GM18519 (cell line): ENCODE data around the gene SIL1.

ENCODE experiments used
- ATAC-seq: cut with Tn5 transposase; IDR thresholded peaks from one replicate; pipeline ENCODE4 v1.9.1; 2021; ENCODE audit warnings: mild to moderate bottlenecking, moderate library complexity; ENCODE audit not compliant: unreplicated experiment, low FRiP score

SIL1 gene

GRCh38 chr5:138998521-138998920, 199.6 kb downstream of the SIL1 start:
- no peak for ATAC-seq

DNA sequence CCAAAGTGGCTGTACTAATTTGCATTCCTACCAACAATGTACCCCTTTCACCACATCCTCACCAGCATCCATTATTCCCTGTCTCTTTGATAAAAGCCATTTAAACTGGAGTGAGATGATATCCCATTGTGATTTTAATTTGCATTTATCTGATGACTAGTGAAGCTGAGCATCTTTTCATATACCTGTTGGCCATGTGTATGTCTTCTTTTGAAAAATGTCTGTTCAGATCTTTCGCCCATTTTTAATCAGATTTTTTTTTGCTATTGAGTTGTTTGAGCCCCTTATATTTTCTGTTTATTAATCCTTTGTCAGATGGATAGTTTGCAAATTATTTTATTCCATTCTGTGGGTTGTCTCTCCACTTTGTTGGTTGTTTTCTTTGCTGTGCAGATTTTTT, 202.0 kb downstream of the SIL1 start:
- no peak for ATAC-seq

- no peak for ATAC-seq
Observed at GRCh38 chr5:138990986-138991590, 207.1 kb downstream of the SIL1 start.

- no peak for ATAC-seq
Observed at GRCh38 chr5:138989720-138990119, 208.4 kb downstream of the SIL1 start.

DNA sequence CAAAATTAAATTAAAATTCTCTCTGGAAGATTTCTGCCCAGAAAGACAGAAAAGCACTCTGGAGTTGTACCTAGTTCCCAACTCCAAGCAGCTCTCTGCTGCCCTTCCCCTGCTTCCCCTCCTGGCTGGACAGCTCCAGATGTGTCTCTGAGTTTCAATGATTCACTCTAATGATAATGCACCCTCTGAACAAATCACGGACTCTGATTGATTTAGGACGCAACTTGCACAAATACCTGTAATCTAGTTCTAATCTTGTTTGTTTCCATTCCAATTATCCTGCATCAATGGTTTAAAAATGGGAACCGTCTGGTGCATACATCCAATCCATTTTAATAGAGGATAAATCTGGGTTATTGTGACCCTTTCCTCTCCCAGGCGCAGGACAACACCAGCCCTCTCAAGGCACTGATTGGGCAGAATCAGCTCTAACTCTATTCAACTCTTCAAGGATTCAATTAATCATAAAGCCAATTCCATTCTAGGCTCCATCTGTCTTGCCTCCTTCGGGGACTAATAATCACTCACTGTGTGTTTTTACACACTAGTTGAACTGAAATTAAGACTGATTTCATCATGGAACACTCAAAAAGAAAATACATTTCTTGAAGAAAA, 211.9 kb downstream of the SIL1 start:
- no peak for ATAC-seq

GRCh38 chr5:138985683-138986082, 212.5 kb downstream of the SIL1 start:
- no peak for ATAC-seq

DNA sequence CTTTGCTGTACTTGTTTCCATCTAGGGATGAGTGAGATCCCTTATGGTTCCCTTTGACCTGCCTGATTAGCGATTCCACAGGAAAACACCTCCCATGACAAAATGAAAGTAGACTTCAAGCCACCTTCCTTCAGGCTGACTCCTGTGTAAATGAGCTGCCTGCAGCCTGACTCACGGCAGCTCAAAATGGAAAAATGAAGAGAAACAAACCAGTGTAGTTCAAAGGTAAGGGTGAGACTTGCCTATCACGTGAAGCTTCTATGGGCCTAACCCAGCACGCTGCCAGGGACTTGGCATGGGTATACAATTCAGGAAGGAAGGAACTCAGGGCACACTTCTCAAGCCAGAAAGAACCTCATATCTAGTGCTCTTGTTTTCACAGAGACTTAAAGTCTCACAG, 212.9 kb downstream of the SIL1 start:
- no peak for ATAC-seq

DNA sequence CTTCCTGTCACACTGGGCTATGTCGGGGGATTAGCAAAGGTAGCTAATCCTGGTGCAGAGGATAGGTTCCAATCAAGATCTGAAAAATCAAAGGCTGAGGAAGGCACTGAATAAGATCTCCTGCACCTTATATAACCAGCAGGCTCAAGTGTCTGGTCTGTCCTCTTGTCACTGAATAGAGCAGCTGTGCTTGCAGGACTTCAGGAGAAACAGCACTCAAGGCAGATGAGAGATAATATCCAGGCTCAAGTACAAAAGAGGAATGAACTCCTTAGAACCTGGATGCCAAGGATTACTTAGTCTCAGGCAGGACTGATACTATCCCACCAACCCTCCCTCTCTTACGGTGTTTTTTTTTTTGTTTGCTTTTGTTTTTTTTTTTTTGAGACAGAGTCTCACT, 214.2 kb downstream of the SIL1 start:
- ATAC-seq = no peak

DNA sequence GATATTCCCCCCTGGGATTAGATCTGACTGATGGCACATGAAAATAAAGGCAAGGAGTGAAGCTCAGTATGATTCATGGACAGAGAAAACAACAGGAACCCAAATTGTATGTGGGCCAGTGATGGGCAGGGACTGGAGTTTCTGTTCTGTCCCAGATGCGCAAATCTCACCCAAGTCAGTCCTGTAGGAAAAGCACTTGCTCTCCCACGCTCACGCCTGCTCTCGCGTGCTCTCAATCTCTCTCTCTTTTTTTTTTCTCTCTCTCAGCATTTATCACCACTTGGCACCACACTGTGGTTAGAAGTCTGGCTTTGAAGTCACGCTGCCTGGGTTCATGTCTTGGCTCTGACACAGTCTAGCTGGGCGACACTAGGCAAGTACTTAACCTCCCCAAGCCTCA, 216.6 kb downstream of the SIL1 start:
- ATAC-seq = no peak

GRCh38 chr5:138981131-138981530, 217.0 kb downstream of the SIL1 start:
- no peak for ATAC-seq

DNA sequence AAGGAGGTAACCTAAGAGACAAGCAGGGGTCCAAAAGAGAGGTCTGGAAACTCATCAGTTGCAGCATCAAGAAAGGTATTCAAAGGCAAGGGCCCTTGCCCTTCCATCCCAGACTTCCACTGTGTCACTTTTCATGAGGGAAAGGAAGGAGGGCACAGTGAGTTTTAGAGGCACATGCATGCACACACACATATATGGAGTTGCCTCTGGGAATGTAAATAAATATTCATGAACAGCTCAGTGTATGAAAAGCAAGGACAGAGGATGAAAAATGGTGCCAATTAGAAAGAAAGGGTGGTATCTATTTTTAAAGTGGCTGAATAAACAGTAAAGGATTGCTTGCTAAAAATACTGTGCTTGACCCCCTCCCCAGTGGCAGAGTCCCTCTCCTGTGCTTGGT, 217.7 kb downstream of the SIL1 start:
- no peak for ATAC-seq

DNA sequence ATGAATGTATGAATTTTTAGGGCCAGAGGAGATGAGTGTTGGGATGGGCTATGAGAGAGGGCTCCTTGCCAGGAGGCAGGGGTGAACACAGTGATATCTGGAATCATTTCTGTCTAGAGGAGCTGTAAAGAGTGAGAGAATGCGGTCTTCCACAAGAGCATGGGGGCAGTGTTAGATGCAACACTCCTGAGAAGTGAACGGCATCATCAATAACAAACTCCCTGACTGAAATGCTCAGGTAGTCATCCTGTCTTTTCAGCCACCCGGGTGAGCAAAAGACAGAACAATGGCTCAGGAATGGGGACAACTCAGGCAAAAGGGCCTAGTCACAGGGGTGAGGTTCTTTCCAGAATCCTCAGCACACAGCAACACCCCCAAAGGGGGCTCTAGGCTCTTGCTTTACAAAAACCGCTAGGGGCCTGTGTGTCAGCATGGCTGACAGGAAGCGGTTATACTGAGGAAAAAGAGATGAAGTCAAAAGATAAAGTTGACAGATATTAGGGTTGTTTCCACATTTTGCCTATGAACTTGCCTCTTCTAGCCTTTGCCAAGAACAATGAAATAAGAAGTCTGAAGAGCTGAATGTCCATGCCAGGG, 218.4 kb downstream of the SIL1 start:
- no peak for ATAC-seq

DNA sequence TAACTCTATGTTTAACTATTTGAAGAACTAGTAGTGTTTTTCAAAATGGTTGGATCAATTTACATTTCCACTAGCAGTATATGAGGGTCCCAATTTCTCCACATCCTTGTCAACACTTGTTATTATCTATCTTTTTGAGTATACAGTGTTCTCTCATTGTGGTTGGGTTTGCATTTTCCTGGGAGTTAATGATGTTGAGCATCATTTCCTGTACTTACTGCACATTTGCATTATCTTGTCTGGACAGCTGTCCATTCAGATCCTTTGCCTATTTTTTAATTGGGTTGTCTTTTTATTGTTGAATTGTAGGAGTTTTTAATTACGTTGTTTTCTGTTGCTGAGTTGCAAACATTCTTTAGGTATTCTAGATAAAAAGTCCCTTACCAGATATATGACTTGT, 219.6 kb downstream of the SIL1 start:
- ATAC-seq = no peak

GRCh38 chr5:138978080-138978479, 220.1 kb downstream of the SIL1 start:
- ATAC-seq = no peak

- ATAC-seq = no peak
Observed at GRCh38 chr5:138975098-138975847, 222.9 kb downstream of the SIL1 start.

DNA sequence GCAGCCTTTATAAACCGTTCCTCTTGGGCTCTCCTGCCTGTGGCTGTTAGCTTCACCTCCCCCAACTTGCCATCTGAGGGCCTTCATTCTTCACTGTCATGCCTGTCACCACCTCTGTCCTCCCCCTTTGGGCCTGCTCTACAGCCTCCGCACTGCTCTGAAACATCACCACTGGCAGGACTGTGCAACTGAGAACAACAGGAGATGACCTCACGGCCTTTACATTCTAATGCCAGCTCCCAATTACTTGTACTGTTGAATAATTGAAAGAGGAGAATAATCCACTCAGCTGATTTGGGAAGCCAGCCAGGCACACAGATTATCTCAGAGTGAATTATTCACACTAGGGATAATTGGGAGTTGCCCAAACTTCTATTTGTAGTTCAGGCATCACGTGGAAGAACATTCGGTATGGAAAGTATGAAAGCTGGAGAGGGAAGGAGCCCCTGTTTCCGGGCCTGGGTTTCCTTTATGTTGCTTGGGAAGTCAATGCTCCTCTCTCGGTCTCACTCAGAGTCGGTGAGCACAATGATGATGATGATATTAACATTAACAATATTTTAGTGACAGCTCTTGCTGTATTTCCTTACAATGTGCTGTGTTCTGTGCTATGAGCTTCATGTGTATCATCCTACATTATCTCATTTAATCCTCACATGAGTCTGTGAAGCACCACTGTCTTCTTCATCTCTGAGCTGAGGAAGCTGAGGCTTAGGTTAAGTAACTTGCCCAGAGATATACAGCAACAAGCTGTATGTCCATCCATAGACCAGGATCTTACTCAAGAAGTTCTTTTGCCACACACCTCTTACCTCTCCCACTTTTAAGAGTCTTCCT, 223.7 kb downstream of the SIL1 start:
- no peak for ATAC-seq

GRCh38 chr5:138972836-138973235, 225.3 kb downstream of the SIL1 start:
- no peak for ATAC-seq

DNA sequence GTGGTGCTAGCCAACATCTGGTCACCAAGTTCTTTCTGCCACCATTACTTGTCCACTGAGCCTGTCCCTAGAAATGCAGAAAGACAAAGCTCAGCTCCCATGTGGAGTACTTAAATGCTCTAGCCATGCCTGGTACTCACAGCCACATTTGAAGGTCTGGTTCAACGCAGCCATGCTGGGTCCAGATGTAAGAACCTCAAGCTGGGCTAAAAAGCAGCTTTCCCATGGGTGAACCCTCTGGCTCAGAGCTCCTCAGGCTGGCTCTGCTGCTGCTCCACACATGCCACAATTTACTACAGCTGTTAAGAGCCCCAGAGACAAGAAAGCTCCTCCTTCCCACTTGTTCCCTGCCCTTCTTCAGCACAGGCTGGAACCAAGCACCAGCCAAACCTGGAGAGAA, 225.9 kb downstream of the SIL1 start:
- ATAC-seq = no peak

DNA sequence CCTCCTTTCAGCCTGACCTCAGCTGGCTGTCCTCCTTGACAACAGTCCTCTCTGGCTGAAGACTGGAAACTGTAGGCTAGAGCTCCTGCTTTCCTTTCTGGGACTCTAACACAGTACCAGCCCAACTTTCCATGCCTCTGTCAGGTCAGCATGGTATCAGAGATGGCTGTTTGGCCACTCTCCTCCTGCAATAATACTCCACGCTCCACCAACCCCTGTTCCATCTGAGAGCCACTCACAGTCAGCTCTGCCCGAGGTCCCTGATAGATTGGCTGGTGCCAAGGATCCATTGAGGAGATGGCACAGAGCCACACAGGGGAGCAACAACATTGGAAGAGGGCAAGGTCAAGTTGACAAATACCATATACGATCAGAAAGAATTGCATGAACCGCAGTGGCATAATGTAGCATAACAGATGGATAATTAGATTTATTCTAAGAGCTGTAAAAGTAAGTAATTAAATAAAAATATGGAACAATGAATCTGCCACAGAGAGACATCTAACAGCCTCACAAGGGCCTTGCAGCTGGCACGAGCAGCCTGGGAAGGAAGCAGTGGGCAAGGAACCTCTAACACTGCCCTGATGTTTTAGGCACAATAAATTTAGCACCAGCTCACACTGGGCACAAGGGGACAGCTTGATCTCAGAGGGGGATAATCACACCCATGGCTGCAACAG, 228.7 kb downstream of the SIL1 start:
- no peak for ATAC-seq

GRCh38 chr5:138968601-138969000, 229.6 kb downstream of the SIL1 start:
- no peak for ATAC-seq
